Measurements from ENCODE around the gene DUSP9. TPM values are rescaled to one million over a fixed set of nuclear protein-coding genes. Genes with fewer than 3 reads are reported as not detected.

DUSP9 gene
- total RNA-seq, 1 donor from 2014 or later = 0.20 TPM

GRCh38 chrX:153624196-153625091 is 22.6 kb upstream of the DUSP9 start:
- H3K9ac ChIP-seq (ENCODE audit: low read length) = no peak overlapping the region
- Mint-ChIP-seq H3K9me3 (ENCODE audit: unreplicated experiment) (no peaks in the 10 kb centered on the region), H3K27ac (ENCODE audit: unreplicated experiment) (no peak overlapping the region), H3K4me1 (ENCODE audit: low read depth, unreplicated experiment) (no peaks in the 10 kb centered on the region), H3K36me3 (ENCODE audit: low read depth, unreplicated experiment) (no peaks in the 10 kb centered on the region), H3K4me3 (ENCODE audit: unreplicated experiment) (no peak overlapping the region), H3K27me3 (ENCODE audit: low read depth, unreplicated experiment) (peaks cover 24% of the 10 kb centered on the region)
- H3K36me3 ChIP-seq (ENCODE audit: insufficient read depth, low read length) = no peaks in the 10 kb centered on the region
- FAIRE-seq (no peak), DNase-seq (ENCODE audit: low read depth) (no peak)
- no peaks in the 10 kb centered on the region for H3K79me2 ChIP-seq (ENCODE audit: insufficient read depth, low read length)
- H3K4me1 ChIP-seq (ENCODE audit: insufficient read depth, low read length) = no peaks in the 10 kb centered on the region
- H2AFZ ChIP-seq (ENCODE audit: low read depth, low read length) = no peak overlapping the region
- H3K27ac ChIP-seq (ENCODE audit: low read depth, low read length) = no peak overlapping the region
- H4K20me1 ChIP-seq (ENCODE audit: insufficient read depth, low read length) = no peaks in the 10 kb centered on the region
- no peaks in the 10 kb centered on the region for H3K27me3 ChIP-seq (ENCODE audit: insufficient read depth, low read length)
- no peak overlapping the region for H3K4me2 ChIP-seq (ENCODE audit: low read length)
- H3K9me3 ChIP-seq (ENCODE audit: insufficient read depth, low read depth, low read length) = no peaks in the 10 kb centered on the region
- H3K4me3 ChIP-seq (ENCODE audit: insufficient read depth, low read depth, low read length) = no peak overlapping the region
- TF ChIP-seq EZH2 (IDR thresholded peaks at IDR 0.05; ENCODE audit: insufficient read depth, low read length) (no peak), CTCF (IDR thresholded peaks at IDR 0.05; ENCODE audit: insufficient read depth, low read depth, low read length) (no peak)

GRCh38 chrX:153625271-153626024 is 21.6 kb upstream of the DUSP9 start:
- Mint-ChIP-seq H3K9me3 (ENCODE audit: unreplicated experiment) (no peaks in the 10 kb centered on the region), H3K36me3 (ENCODE audit: low read depth, unreplicated experiment) (no peaks in the 10 kb centered on the region), H3K4me3 (ENCODE audit: unreplicated experiment) (no peak overlapping the region), H3K27ac (ENCODE audit: unreplicated experiment) (no peak overlapping the region), H3K27me3 (ENCODE audit: low read depth, unreplicated experiment) (peaks cover 32% of the 10 kb centered on the region), H3K4me1 (ENCODE audit: low read depth, unreplicated experiment) (no peaks in the 10 kb centered on the region)
- H3K79me2 ChIP-seq (ENCODE audit: insufficient read depth, low read length) = no peaks in the 10 kb centered on the region
- H3K4me2 ChIP-seq (ENCODE audit: low read length) = no peak overlapping the region
- no peaks in the 10 kb centered on the region for H3K4me1 ChIP-seq (ENCODE audit: insufficient read depth, low read length)
- H3K9me3 ChIP-seq (ENCODE audit: insufficient read depth, low read depth, low read length) = no peaks in the 10 kb centered on the region
- H3K9ac ChIP-seq (ENCODE audit: low read length) = no peak overlapping the region
- no peak overlapping the region for H3K27ac ChIP-seq (ENCODE audit: low read depth, low read length)
- H3K4me3 ChIP-seq (ENCODE audit: insufficient read depth, low read depth, low read length) = no peak overlapping the region
- no peaks in the 10 kb centered on the region for H4K20me1 ChIP-seq (ENCODE audit: insufficient read depth, low read length)
- H3K36me3 ChIP-seq (ENCODE audit: insufficient read depth, low read length) = no peaks in the 10 kb centered on the region
- no peak for FAIRE-seq
- no peaks in the 10 kb centered on the region for H3K27me3 ChIP-seq (ENCODE audit: insufficient read depth, low read length)
- H2AFZ ChIP-seq (ENCODE audit: low read depth, low read length) = no peak overlapping the region
- no peak for DNase-seq (ENCODE audit: low read depth)
- no peak for TF ChIP-seq EZH2 (IDR thresholded peaks at IDR 0.05; ENCODE audit: insufficient read depth, low read length)
- TF ChIP-seq CTCF (IDR thresholded peaks at IDR 0.05; ENCODE audit: insufficient read depth, low read depth, low read length) = no peak

Measured in astrocyte (in vitro differentiated cells and primary cell).